ENCODE measurements around the gene CATSPERZ.
"Not testable (repeated sequence)": the region's sequence is repeated elsewhere in the genome, so short reads cannot be mapped to it uniquely, and the experiment has no call there.

The CATSPERZ gene

DNA sequence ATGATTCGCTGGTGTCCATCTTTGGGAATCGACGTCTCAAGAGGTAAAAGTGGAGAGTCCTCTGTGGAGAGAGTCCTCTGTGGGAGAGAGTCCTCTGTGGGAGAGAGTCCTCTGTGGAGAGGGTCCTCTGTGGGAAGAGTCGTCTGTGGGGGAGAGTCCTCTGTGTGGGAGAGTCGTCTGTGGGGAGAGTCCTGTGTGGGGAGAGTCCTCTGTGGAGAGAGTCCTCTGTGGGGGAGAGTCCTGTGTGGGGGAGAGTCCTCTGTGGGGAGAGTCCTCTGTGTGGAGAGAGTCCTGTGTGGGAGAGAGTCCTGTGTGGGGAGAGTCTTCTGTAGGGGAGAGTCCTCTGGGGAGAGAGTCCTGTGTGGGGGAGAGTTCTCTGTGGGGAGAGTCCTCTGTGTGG lies 20.9 kb downstream of the CATSPERZ start:
- DNase-seq = no peak

DNA sequence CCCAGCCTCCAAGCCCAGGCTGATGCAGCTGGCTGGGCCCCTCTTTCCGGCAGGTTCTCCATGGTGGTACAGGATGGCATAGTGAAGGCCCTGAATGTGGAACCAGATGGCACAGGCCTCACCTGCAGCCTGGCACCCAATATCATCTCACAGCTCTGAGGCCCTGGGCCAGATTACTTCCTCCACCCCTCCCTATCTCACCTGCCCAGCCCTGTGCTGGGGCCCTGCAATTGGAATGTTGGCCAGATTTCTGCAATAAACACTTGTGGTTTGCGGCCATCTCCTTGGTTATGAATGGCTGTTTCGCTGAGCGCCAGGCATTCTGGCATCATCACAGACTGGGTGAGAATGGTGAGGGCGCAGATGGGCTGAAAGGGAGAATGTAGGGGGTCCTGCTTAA lies 21.4 kb downstream of the CATSPERZ start:
- DNase-seq = no peak

- no peak for DNase-seq
Observed at GRCh38 chr11:64322925-64323260, 22.7 kb downstream of the CATSPERZ start.

- no peak for DNase-seq
Observed at GRCh38 chr11:64323373-64323772, 23.2 kb downstream of the CATSPERZ start.

DNA sequence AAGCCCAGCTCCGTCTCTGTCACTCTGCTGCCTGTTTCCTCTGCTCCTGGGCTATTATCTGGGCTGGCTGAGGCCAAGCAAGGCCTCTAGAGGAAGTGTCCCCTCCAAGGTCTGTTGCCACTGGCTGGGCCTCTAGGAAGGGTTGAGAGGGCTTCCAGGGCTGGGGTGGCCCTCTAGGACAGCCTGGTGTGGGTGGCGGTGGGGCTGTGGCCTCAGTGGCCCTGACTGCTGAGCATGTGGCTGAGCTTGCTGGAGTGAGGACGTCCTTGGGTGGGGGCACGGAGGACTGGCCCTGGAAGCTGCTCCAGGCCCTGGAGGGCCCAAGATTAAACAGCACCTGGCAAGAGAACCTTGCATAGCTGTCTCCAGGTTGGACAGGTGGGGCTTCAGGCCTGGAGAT lies 23.8 kb downstream of the CATSPERZ start:
- DNase-seq = not testable (repeated sequence)

DNA sequence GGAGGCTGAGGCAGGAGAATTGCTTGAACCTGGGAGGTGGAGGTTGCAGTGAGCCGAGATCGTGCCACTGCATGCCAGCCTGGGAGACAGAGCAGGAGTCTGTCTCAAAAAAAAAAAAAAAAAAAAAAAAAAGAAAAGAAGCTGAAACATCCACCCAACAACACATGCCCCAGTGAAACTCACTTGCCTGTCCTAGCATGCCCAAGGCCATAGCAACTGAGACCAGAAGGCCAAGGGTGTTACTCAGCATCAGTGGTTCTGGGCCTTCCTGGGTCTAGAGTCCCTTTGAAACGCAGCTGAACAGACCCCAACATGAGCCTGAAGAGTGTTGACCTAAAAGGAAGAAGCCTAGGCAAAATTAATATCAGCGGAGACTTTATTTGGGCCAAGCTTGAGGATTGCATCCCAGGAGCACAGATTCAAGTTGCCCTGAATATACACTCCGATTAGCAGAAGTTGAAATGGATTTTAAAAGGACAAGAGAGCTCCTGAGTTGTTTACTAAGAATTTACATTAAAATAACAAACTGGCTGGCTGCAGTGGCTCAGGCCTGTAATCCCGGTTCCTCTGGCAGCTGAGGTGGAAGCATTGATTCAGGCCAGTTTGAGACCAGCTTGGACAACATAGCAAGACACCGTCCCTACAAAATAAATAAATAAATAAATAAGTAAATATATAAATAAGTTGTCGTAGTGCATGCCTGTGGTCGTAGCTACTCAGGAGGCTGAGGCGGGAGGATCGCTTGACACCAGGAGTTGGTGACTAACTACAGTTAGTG lies 24.7 kb downstream of the CATSPERZ start:
- no peak for DNase-seq

- no peak for DNase-seq
Observed at GRCh38 chr11:64327375-64327774, 27.2 kb downstream of the CATSPERZ start.

GRCh38 chr11:64327993-64328392 lies 27.8 kb downstream of the CATSPERZ start:
- DNase-seq = no peak

- no peak for DNase-seq
Observed at GRCh38 chr11:64330888-64331287, 30.7 kb downstream of the CATSPERZ start.

DNA sequence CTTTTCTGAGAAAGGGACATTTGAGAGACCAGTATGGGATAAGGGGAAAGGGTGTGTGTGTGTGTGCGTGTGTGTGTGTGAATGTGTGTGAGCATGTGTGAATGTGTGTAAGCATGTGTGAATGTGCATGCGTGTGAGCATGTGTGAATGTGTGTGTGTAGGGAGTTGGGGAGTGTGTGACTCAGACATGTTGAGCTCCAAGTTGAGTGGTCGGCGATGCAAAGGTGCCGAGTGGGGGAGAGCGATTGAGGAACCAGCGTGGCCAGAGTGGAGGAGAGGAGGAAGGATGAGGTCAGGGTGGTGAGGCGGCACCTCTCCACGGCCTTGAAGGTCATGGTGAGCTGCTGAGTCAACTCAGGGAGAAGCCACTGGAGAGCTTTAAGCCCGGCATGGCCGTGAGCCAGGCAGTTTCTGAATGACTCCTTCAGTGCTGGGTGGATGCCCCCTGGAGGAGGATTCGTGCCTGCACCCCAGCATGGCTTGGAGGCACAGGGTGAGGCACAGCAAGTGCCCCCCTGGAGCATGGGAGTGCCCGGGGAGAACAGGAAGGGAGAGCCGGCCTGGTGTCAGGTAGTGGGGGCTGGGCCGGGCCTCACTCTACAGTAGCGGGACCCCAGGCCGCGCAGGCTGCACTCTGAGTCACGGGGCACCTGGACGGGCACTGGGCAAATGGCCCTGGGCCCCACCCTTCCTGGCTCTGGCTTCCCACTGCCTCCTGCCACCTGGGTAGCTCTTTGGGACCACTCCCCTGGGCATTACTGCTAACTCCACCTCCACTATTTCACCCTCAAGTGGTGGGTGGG lies 31.6 kb downstream of the CATSPERZ start:
- peak; percentile 87 for DNase-seq

DNA sequence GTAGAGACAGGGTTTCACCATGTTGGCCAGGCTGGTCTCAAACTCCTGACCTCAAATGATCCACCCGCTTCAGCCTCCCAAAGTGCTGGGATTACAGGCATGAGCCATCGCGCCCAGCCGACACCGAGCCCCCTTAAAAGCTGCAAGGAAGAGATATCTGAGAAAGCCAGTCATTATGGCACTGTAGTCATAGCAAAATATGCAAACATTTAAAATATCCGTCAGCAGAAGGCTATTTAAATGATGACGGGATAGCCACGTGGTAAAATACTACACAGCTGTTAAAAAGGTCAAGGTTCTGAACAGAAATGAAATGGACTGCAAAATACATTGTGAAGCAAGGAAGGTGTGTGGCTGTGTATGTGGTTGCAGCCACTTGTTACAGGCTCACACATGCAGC lies 33.4 kb downstream of the CATSPERZ start:
- DNase-seq = no peak

DNA sequence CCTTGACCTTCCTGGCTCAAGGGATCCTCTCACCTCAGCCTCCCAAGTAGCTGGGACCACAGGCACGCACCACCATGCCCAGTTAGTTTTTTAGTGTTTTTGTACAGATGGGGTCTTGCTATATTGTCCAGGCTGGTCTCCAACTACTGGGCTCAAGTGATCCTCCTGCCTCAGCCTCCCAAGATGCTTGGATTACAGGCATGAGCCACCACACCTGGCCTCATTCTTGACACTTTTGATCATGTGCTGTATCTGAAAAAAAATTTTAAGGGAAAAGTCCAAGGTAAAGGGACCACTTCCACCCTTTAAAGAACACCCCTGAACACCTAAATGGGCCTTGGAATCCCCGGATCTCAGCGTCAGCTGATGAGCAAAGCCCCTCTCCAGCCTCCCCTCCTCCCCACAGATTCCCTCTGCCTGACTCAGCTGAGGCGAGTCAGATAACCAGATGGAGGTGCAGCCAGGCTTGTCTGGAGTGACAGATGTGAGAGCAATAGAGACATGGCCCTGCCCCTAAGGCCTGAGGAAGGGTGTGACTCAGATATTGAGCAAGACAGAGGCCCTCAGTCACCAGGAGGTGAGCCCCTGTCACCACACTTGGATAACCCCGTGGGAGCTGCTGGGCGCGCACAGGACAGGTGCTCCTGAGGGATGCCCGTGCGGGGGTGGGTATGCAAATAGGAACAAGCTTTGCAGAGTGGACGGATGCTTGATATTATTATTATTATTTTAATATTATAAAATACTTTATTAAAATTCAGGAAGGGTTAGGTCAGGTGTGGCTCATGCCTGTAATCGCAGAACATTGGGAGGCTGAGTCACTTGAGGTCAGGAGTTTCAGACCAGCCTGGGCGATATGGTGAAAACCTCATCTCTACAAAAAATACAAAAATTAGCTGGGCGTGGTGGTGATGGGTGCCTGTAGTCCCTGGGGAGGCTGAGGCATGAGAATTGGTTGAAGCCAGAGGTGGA lies 34.9 kb downstream of the CATSPERZ start:
- DNase-seq = peak; percentile 62

- DNase-seq = no peak
Observed at GRCh38 chr11:64337538-64338249, 37.5 kb downstream of the CATSPERZ start.

GRCh38 chr11:64338716-64339115 lies 38.6 kb downstream of the CATSPERZ start:
- DNase-seq = no peak

DNA sequence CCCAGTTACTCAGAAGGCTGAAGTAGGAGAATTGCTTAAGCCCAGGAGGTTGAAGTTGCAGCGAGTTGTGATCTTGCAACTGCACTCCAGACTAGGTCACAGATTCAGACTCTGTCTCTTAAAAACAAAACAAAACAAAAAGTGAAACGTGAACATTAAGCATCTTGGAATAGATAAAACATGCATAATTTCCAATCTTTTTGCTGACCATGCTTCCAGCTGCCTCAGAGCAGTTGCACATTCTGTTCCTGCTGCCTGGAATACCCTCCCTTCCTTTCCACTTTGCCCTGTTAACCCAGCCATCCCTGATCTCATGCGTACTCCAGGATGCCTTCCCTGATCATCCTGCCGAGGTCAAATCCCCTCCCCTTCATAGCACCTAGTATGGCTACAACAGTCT lies 39.1 kb downstream of the CATSPERZ start:
- DNase-seq = no peak

GRCh38 chr11:64339754-64340408 lies 39.7 kb downstream of the CATSPERZ start, which contains the start of gene CCDC88B:
Gene CCDC88B, plus strand, starts transcription at chr11:64340204. Its CDS starts 63 bp downstream, at chr11:64340267.
- peak; percentile 90 for DNase-seq

DNA sequence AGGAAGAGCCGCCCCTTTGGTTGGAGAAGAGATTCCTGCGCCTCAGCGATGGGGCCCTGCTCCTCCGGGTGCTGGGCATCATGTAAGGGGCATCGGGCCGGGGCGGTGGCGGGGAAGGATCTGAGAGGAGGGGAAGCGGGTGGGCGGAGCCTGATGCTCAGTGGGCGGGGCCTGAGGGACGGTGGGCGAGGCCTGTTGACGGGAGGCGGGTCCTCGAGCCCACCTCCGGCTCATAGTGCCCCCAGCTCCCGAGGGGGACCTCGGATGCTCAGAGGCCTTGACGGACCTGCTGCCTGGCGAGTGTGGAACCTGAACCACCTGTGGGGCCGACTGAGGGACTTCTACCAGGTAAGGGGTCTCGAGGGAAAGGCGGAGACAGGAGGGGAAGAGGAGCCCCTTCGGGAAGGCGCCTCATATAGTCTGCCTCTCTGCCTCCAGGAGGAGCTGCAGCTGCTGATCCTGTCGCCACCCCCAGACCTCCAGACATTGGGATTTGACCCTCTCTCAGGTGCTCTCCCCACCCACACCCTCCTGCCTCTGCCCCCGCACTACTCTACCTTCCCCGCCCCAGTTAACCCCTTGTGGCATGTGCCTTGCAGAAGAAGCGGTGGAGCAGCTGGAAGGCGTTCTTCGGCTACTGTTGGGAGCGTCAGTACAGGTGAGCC lies 40.6 kb downstream of the CATSPERZ start:
- DNase-seq = peak; percentile 84

GRCh38 chr11:64341429-64341828 lies 41.3 kb downstream of the CATSPERZ start:
- no peak for DNase-seq

GRCh38 chr11:64341851-64342791 lies 42.0 kb downstream of the CATSPERZ start:
- peak; percentile 92 for DNase-seq
